HepG2 (cell line): ENCODE data around the gene PPP2R2D. TPM values are rescaled to one million over a fixed set of nuclear protein-coding genes. Genes with fewer than 3 reads are reported as not detected.

ENCODE experiments used
- ATAC-seq: fragments of 200-7000 bp; cut with Tn5 transposase; 3 replicates; pipeline ENCODE4 v1.9.1; 2020; ENCODE audit warnings: mild to moderate bottlenecking, moderate library complexity
- BruUV-seq: library from RNA; stranded (reverse); fragments of 400-500 nt; replicated peaks from 2 replicates; lab custom pipeline; 2021; lab: Mats Ljungman, UMichigan
- CTCF ChIA-PET: fragments of 300-600 bp; formaldehyde crosslinking; extraction: SDS; loops from one replicate; lab custom pipeline; 2021; ENCODE audit warnings: low total read pairs, inconsistent platforms, low intra/inter-chr PET ratio; lab: Yijun Ruan, JAX
- POLR2A ChIA-PET: fragments of 350-600 bp; sonication (Branson Sonifier 250); formaldehyde crosslinking; loops from one replicate; lab custom pipeline; 2020; ENCODE audit warnings: antibody characterized with exemption, inconsistent platforms; lab: Yijun Ruan, JAX
- DNase-seq: peaks from one replicate; pipeline ENCODE4 v3.0.0-alpha.2; 2015; ENCODE audit warnings: low spot score
- FAIRE-seq: peaks from 3 replicates; lab custom pipeline; 2011; peaks lifted over from hg19 to GRCh38; lab: Jason Lieb, UNC
- H2AFZ ChIP-seq: one replicate; pipeline ENCODE4 v1.6.1; 2011; ENCODE audit warnings: low read length, inconsistent platforms
- H3K27ac ChIP-seq: fragments of 300-600 bp; 3 replicates; pipeline ENCODE4 v1.8.0; 2011; ENCODE audit warnings: mixed run types, mild to moderate bottlenecking, mixed read lengths, low read length, inconsistent platforms; ENCODE audit not compliant: insufficient read depth; ENCODE audit errors: extremely low read length
- H3K27me3 ChIP-seq, 2 experiments: fragments of 200-600 bp in 1 of 2; 2 replicates in 1 of 2; 3 replicates in 1 of 2; pipeline versions ENCODE4 v1.6.0 to v1.8.0; 2011; ENCODE audit warnings: low read length in 2 of 2, mild to moderate bottlenecking in 2 of 2, moderate library complexity in 2 of 2, inconsistent platforms in 1 of 2; ENCODE audit not compliant: insufficient read depth in 2 of 2, control insufficient read depth in 1 of 2
- H3K36me3 ChIP-seq, 2 experiments: fragments of 200-600 bp in 1 of 2; replicated peaks in 1 of 2; 2 replicates in 1 of 2; 3 replicates in 1 of 2; pipeline versions ENCODE4 v1.5.1 to v1.8.0; 2011; ENCODE audit warnings: low read length in 2 of 2, inconsistent platforms in 1 of 2; ENCODE audit not compliant: insufficient read depth in 2 of 2, control insufficient read depth in 1 of 2
- H3K4me1 ChIP-seq: 2 replicates; pipeline ENCODE4 v1.5.1; 2012; ENCODE audit warnings: low read length, inconsistent platforms; ENCODE audit not compliant: insufficient read depth
- H3K4me2 ChIP-seq: 2 replicates; pipeline ENCODE4 v1.6.0; 2011; ENCODE audit warnings: low read depth, low read length, inconsistent platforms
- H3K4me3 ChIP-seq, 3 experiments: fragments of 200-600 bp in 1 of 3; sonication (generic), shearing (Covaris generic) in 1 of 3; replicated peaks in 1 of 3; 2 replicates each; pipeline ENCODE4 v1.5.1; 2011 to 2016; ENCODE audit warnings: low read length in 3 of 3, inconsistent platforms in 2 of 3, low read depth in 2 of 3, mild to moderate bottlenecking in 2 of 3, control low read depth in 1 of 3, mixed read lengths in 1 of 3; ENCODE audit not compliant: insufficient read depth in 1 of 3
- H3K79me2 ChIP-seq: one replicate; pipeline ENCODE4 v1.6.1; 2011; ENCODE audit warnings: low read length, inconsistent platforms; ENCODE audit not compliant: insufficient read depth
- H3K9ac ChIP-seq: 2 replicates; pipeline ENCODE4 v1.6.0; 2011; ENCODE audit warnings: mild to moderate bottlenecking, low read depth, low read length, inconsistent platforms; ENCODE audit not compliant: insufficient read depth
- H3K9me3 ChIP-seq: 2 replicates; pipeline ENCODE4 v1.5.1; 2012; ENCODE audit warnings: mild to moderate bottlenecking, low read length
- H4K20me1 ChIP-seq: 2 replicates; pipeline ENCODE4 v1.6.0; 2011; ENCODE audit warnings: inconsistent platforms, mild to moderate bottlenecking, low read length, moderate library complexity; ENCODE audit not compliant: insufficient read depth
- AGO2 ChIP-seq: fragments of 200-400 bp; formaldehyde crosslinking; optimal IDR thresholded peaks from 2 replicates; pipeline ENCODE3; 2017; ENCODE audit warnings: mild to moderate bottlenecking, low read depth, low read length, moderate library complexity
- DMTF1 ChIP-seq: sonication (generic); formaldehyde crosslinking; IDR thresholded peaks from 2 replicates; pipeline ENCODE4 v1.4.0; 2020; ENCODE audit warnings: mild to moderate bottlenecking, missing genetic modification reagents
- EED ChIP-seq: sonication (generic); formaldehyde crosslinking; IDR thresholded peaks from 2 replicates; pipeline ENCODE4 v1.5.0; 2020; ENCODE audit warnings: mild to moderate bottlenecking, missing genetic modification reagents
- ELF3 ChIP-seq: IDR thresholded peaks from 2 replicates; pipeline ENCODE4 v1.6.1; 2016; ENCODE audit warnings: missing genetic modification reagents, missing compliant biosample characterization
- MLX ChIP-seq: IDR thresholded peaks from 2 replicates; pipeline ENCODE4 v1.6.1; 2016
- PLRG1 ChIP-seq: fragments of 450-650 bp; conservative IDR thresholded peaks from 2 replicates; pipeline ENCODE4 v1.6.1; 2016
- TEF ChIP-seq: sonication (generic); formaldehyde crosslinking; IDR thresholded peaks from 2 replicates; pipeline ENCODE4 v1.5.0; 2020; ENCODE audit warnings: missing genetic modification reagents
- ZNF263 ChIP-seq: sonication (generic); formaldehyde crosslinking; IDR thresholded peaks from 2 replicates; pipeline ENCODE4 v1.4.0; 2020; ENCODE audit warnings: missing genetic modification reagents
- ZNF33A ChIP-seq: sonication (generic); formaldehyde crosslinking; IDR thresholded peaks from 2 replicates; pipeline ENCODE4 v1.5.1; 2020; ENCODE audit warnings: missing genetic modification reagents, mild to moderate bottlenecking, moderate library complexity, borderline replicate concordance
- ZNF607 ChIP-seq: sonication (generic); formaldehyde crosslinking; IDR thresholded peaks from 2 replicates; pipeline ENCODE4 v1.5.1; 2020; ENCODE audit warnings: missing genetic modification reagents, mild to moderate bottlenecking, borderline replicate concordance
- ZNF761 ChIP-seq: sonication (generic); formaldehyde crosslinking; conservative IDR thresholded peaks from 2 replicates; pipeline ENCODE4 v1.4.0; 2020; ENCODE audit warnings: mild to moderate bottlenecking, missing genetic modification reagents
- WGBS: methylation state at CpG from one replicate; pipeline ENCODE4 v1.1.6; 2017; ENCODE audit warnings: low lambda C conversion rate; 5-methylcytosine and 5-hydroxymethylcytosine counted together
- in situ Hi-C: cut with HindIII; loops from 2 replicates; pipeline ENCODE4 v1.10.0; 2017; ENCODE audit warnings: low pct_unique_long_range_greater_than_20kb; ENCODE audit not compliant: extremely low pct_ligation_motif_present
- intact Hi-C: fragments of 100-400 bp; cut with micrococcal nuclease; formaldehyde crosslinking; loops from one replicate; pipeline ENCODE4 v1.10.0; 2022; ENCODE audit not compliant: unreplicated experiment
- polyA plus RNA-seq, 8 experiments: library from polyadenylated mRNA; depleted of rRNA in 3 of 8; stranded (reverse) in 7 of 8; unstranded in 1 of 8; fragments of >200 nt; fragmentation: Illumina TruSeq in 4 of 8; extraction: Trizol in 4 of 8; gene quantifications; 2 replicates each; pipeline versions ENCODE4 v1.2.1 to v1.2.3, GENCODE V29; 2011 to 2016; ENCODE audit warnings: low read depth in 4 of 8, missing spikeins in 1 of 8, mixed read lengths in 1 of 8; ENCODE audit not compliant: insufficient read depth in 1 of 8
- total RNA-seq, 5 experiments: library from RNA; depleted of rRNA; stranded (reverse); fragments of >200 nt; fragmentation: Illumina TruSeq; extraction: Trizol; gene quantifications; 2 replicates each; pipeline ENCODE4 v1.2.3, GENCODE V29; 2016; ENCODE audit warnings: low read depth in 1 of 5

PPP2R2D gene
- total and polyA plus RNA-seq, 2 of the 13 experiments (the other 11 are each of a cell fraction or from before 2014, with no cell fraction given), result 32.7 to 33.2 TPM

GRCh38 chr10:131880016-131880590 is 20.7 kb upstream of the PPP2R2D start:
- no peak overlapping the region for H3K4me2 ChIP-seq
- ChIA-PET CTCF (no interaction called here), POLR2A (no interaction called here)
- no peak overlapping the region for H2AFZ ChIP-seq
- no peak overlapping the region for H3K9ac ChIP-seq
- TF ChIP-seq DMTF1 (CRISPR knock-in tag) (no peak), ZNF263 (CRISPR knock-in tag) (peak; percentile 35; the same call in 1 of the 2 replicates)
- intact Hi-C loops, result no loop called here
- no TSS peak for BruUV-seq
- in situ Hi-C loops, result loop anchor here (25.0 kb wide), 1 partner anchor 1693 kb away; no protein-coding TSS in a partner anchor
- H3K4me1 ChIP-seq, result no peaks in the 10 kb centered on the region
- H3K36me3 ChIP-seq, result no peaks in the 10 kb centered on the region
- H3K27ac ChIP-seq, result no peak overlapping the region
- H4K20me1 ChIP-seq, result no peaks in the 10 kb centered on the region
- peaks cover 8 to 28% of the 10 kb centered on the region in 2 experiments; a peak in 4 of 5 replicates for H3K27me3 ChIP-seq
- ATAC-seq (no peak), FAIRE-seq (no peak), DNase-seq (no peak)
- H3K4me3 ChIP-seq, result no peak overlapping the region
- H3K9me3 ChIP-seq, result peaks cover 11% of the 10 kb centered on the region; the same call in 1 of the 2 replicates
- WGBS, result 60% methylated on average over 10 of the region's 13 CpGs
- H3K79me2 ChIP-seq, result no peaks in the 10 kb centered on the region

GRCh38 chr10:131881104-131881880 is 19.5 kb upstream of the PPP2R2D start:
- Histone ChIP-seq H3K27ac (no peak overlapping the region), H3K79me2 (no peaks in the 10 kb centered on the region), H3K4me2 (no peak overlapping the region), H3K4me1 (peaks cover 8% of the 10 kb centered on the region), H3K27me3 (peaks cover 3 to 19% of the 10 kb centered on the region in 2 experiments; a peak in 3 of 5 replicates), H3K4me3 (no peak overlapping the region), H3K36me3 (no peaks in the 10 kb centered on the region), H3K9ac (no peak overlapping the region), H2AFZ (no peak overlapping the region), H4K20me1 (no peaks in the 10 kb centered on the region), H3K9me3 (peaks cover 11% of the 10 kb centered on the region; the same call in 1 of the 2 replicates)
- intact Hi-C loops, result no loop called here
- ChIA-PET POLR2A (no interaction called here), CTCF (no interaction called here)
- ATAC-seq, result no peak
- FAIRE-seq, result no peak
- DNase-seq, result no peak
- 42% methylated on average over 14 of the region's 15 CpGs for WGBS
- BruUV-seq, result no TSS peak
- in situ Hi-C loops, result loop anchor here (25.0 kb wide), 1 partner anchor 1694 kb away; no protein-coding TSS in a partner anchor
- TF ChIP-seq AGO2, result no peak
- TF ChIP-seq ZNF607 (CRISPR knock-in tag), result no peak
- TF ChIP-seq ELF3 (CRISPR knock-in tag), result peak; percentile 39; the same call in 1 of the 2 replicates
- peak; percentile 53; the same call in 1 of the 2 replicates for TF ChIP-seq MLX (CRISPR knock-in tag)
- TF ChIP-seq ZNF761 (CRISPR knock-in tag), result no peak
- no peak for TF ChIP-seq TEF (CRISPR knock-in tag)
- TF ChIP-seq EED (CRISPR knock-in tag), result no peak
- no peak for TF ChIP-seq PLRG1
- no peak for TF ChIP-seq ZNF33A (CRISPR knock-in tag)
